NT2/D1 (cell line): ENCODE measurements around the gene LRFN2.

Source experiments
- SUZ12 ChIP-seq: IDR thresholded peaks from 2 replicates; pipeline ENCODE4 v1.6.1; 2011; ENCODE audit not compliant: insufficient read length, insufficient read depth; ENCODE audit errors: extremely low read depth
- ZNF274 ChIP-seq: IDR thresholded peaks from 2 replicates; pipeline ENCODE4 v1.6.1; 2011; ENCODE audit warnings: mild to moderate bottlenecking, low read depth, low read length

DNA sequence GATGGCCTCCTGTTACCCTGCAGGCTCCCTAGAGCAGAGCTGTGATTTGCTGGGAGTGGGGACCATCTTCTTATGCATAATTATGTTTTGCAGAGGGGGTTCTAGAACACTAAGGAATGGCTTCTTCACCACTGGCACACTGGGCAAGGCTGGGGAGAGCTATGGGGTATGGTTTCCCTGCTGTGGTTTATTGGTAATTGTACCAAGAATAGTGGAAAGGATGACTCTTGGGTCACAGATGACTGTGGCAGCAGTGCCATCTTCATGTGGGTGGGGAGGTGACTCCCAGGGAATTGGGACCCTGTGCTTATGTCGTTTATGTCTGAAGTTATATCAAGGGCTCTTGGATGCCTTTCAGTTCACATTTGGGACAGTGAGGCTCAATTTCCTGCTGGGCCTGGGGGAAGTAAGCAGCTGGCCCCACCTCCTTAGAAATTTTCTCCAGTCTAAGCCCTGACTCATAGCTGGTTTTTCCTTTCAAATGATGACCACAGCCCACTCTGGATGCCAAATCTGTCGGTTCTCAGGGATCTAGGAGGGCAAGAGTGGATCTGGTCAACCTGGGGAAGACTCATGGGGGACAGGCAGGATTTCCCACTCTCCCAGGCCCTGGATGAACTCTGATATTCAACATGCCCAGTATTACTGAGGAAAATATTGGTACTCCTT, 230.8 kb downstream of the LRFN2 start:
- TF ChIP-seq ZNF274: no peak
- no peak for TF ChIP-seq SUZ12
